Thymus (tissue), 11 donors: Measurements from ENCODE around the gene PAX7. TPM values are rescaled to one million over a fixed set of nuclear protein-coding genes. Genes with fewer than 3 reads are reported as not detected.

Experiments used
- DNase-seq, 9 donors: peaks; one replicate each; pipeline ENCODE4 v3.0.0-alpha.2; 2013; ENCODE audit warnings: low spot score in 9 of 9, low read depth in 6 of 9, missing footprints in 1 of 9
- H3K27ac ChIP-seq, 2 donors: one replicate each; pipeline ENCODE4 v1.5.1; 2013; ENCODE audit warnings: control low read depth in 1 of 2, low read depth in 1 of 2, low read length in 1 of 2, mild to moderate bottlenecking in 1 of 2, moderate library complexity in 1 of 2
- H3K27me3 ChIP-seq, 2 donors: one replicate each; pipeline ENCODE4 v1.5.1; 2013; ENCODE audit warnings: low read length in 1 of 2; ENCODE audit not compliant: control insufficient read depth in 2 of 2, insufficient read depth in 1 of 2
- H3K36me3 ChIP-seq, 2 donors: one replicate each; pipeline ENCODE4 v1.5.1; 2013; ENCODE audit warnings: low read length in 1 of 2, mild to moderate bottlenecking in 1 of 2, moderate library complexity in 1 of 2; ENCODE audit not compliant: control insufficient read depth in 2 of 2, insufficient read depth in 2 of 2
- H3K4me1 ChIP-seq, 2 donors: one replicate each; pipeline ENCODE4 v1.5.1; 2013; ENCODE audit warnings: low read length in 2 of 2; ENCODE audit not compliant: control insufficient read depth in 2 of 2, insufficient read depth in 2 of 2
- H3K4me3 ChIP-seq, 2 donors: one replicate each; pipeline ENCODE4 v1.5.1; 2013; ENCODE audit warnings: low read length in 2 of 2, control low read depth in 1 of 2, mild to moderate bottlenecking in 1 of 2
- H3K9me3 ChIP-seq, 2 donors: one replicate each; pipeline ENCODE4 v1.5.1; 2013; ENCODE audit warnings: low read length in 1 of 2, mild to moderate bottlenecking in 1 of 2; ENCODE audit not compliant: control insufficient read depth in 2 of 2, insufficient read depth in 1 of 2
- WGBS: extraction: QIAGEN DNeasy Blood & Tissue Kit; methylation state at CpG from one replicate; pipeline ENCODE4 v1.1.7; 2013; 5-methylcytosine and 5-hydroxymethylcytosine counted together
- polyA plus RNA-seq: library from polyadenylated mRNA; stranded (reverse); fragments of 200-250 nt; gene quantifications from one replicate; pipeline ENCODE4 v1.2.3, GENCODE V29; 2013
- total RNA-seq: library from RNA; stranded (reverse); fragments of 120-200 nt; gene quantifications from one replicate; pipeline ENCODE4 v1.2.4, GENCODE V29; 2013
- donor health status: healthy.

The PAX7 gene
- total and polyA plus RNA-seq, 2 donors, result 0.05 to 0.11 TPM

DNA sequence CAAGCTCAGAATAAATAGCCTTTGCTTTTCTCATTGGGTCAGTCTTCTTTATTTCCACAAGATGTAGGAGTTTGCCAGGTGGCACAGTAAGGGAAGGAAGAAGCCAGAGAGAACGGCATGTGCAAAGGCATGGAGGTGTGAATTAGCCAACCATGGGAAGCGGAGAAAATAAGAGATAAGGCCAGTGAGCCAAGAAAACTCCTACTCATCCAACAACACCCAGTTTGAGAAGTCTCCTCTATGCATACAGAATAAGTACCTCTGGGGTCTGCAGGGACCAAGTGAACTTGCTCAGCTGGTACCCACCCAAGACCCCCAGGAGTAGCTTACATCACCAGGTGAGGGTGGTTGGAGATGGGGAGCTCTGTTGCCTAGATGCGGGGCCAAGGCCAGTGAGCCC lies 162.1 kb downstream of the PAX7 start:
- no peaks in the 10 kb centered on the region for H3K36me3 ChIP-seq
- no peaks in the 10 kb centered on the region for H3K9me3 ChIP-seq
- H3K4me3 ChIP-seq, result no peak overlapping the region
- no peak for DNase-seq
- H3K4me1 ChIP-seq, result no peaks in the 10 kb centered on the region
- peaks cover 0 to 5% of the 10 kb centered on the region in 2 donors for H3K27me3 ChIP-seq
- 79% methylated on average over 3 of the region's 3 CpGs for WGBS
- H3K27ac ChIP-seq, result no peak overlapping the region

DNA sequence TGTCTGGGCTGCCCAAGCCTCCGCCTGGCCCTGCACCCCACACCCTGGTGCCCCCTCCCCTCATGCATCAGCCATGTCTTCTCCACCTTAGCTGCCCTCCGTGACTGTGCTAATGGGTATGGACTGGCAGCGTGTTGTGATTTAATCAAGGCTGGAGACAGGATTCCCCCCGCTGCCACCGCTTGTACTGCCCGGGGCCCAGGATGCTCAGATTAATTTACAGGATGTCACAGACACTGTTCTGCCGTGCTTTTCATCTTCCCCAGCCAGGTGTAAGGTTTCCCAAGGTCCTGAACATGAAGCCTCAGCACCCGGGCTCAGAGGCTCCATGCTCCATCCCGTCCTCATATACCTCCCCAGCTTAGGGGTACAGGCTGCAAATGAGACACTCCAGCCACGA lies 162.5 kb downstream of the PAX7 start:
- Histone ChIP-seq H3K4me1 (no peaks in the 10 kb centered on the region), H3K36me3 (no peaks in the 10 kb centered on the region), H3K4me3 (no peak overlapping the region), H3K9me3 (no peaks in the 10 kb centered on the region), H3K27ac (no peak overlapping the region), H3K27me3 (peaks cover 0 to 2% of the 10 kb centered on the region in 2 donors)
- 87% methylated on average over 10 of the region's 10 CpGs for WGBS
- DNase-seq, result no peak

DNA sequence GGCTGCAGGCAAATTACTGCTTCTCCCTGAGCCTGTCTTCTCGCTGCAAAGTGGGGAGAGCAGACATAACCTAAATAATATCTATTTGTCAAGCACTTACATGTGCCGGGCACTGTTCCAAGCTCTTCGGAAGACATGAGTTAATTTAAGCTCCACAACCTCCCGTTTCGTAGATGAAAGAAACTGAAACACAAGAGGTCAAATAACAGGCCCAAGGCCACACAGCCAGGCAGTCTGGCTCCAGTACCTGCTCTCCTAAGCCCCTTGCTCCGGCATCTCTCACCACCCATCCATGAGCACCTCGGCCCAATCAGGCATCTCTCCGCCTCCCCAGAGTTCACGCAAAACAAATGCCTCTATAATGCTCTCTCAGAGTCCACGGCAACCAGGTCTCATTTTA lies 163.4 kb downstream of the PAX7 start:
- H3K4me1 ChIP-seq, result no peaks in the 10 kb centered on the region
- DNase-seq, result no peak
- WGBS, result 73% methylated on average over 10 of the region's 10 CpGs
- no peaks in the 10 kb centered on the region for H3K9me3 ChIP-seq
- H3K36me3 ChIP-seq, result no peaks in the 10 kb centered on the region
- no peak overlapping the region for H3K4me3 ChIP-seq
- no peak overlapping the region for H3K27ac ChIP-seq
- peaks cover 0 to 2% of the 10 kb centered on the region in 2 donors for H3K27me3 ChIP-seq

DNA sequence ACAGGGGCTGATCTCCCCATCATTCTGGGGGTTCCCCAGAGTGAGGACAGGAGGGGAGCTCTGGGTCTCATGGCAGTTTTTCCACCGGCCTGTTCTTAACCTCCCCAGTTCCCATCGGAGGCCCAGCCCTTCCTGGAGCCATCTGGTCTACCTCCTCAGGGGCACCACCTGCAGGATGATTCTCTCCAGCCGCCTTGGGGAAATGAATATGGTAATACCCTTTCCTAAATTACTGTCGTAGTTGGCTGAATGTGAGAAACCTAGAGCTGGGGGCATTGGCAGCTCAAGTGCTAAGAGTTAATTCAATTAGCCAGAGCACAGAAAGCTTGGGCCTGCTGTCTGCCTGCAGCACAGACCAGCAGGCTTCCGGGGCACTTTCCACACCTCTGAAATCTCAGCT lies 163.9 kb downstream of the PAX7 start:
- peaks cover 0 to 2% of the 10 kb centered on the region in 2 donors for H3K27me3 ChIP-seq

DNA sequence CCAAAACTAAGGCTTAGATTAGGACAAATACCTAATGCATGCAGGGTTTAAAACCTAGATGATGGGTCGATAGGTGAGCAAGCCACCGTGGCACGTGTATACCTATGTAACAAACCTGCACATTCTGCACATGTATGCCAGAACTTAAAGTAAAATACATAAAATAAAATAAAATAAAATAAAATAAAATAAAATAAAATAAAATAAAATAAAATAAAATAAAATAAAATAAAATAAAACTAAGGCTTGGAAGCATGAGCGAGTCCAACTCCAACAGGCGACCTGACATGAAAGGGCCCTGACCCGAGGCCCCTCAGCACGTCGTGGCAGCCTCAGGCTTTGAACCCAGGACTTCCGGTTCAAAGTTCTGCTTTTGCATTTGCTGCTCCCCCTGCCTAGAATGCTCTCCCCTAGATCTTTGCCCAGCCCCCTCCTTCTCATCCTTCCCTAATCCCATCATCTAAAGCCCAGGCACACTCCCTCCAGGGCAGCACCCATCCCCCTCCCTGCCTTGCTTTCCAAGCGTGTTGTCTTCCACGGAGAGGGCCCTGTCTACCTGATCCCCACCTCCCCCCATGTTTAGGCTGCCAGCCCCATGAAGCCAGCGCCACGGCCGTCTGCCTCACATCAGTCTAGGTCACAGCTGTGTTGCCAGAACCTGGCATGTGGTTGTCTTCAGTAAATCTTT lies 164.5 kb downstream of the PAX7 start:
- DNase-seq, result no peak
- H3K27ac ChIP-seq, result no peak overlapping the region
- H3K9me3 ChIP-seq, result no peaks in the 10 kb centered on the region
- no peak overlapping the region for H3K4me3 ChIP-seq
- WGBS, result 58% methylated on average over 14 of the region's 14 CpGs
- H3K4me1 ChIP-seq, result no peaks in the 10 kb centered on the region
- H3K27me3 ChIP-seq, result peaks cover 0 to 2% of the 10 kb centered on the region in 2 donors
- H3K36me3 ChIP-seq, result no peaks in the 10 kb centered on the region

More for the DNA sequence above, 163.9 kb downstream of the PAX7 start:
- Histone ChIP-seq H3K9me3 (no peaks in the 10 kb centered on the region), H3K36me3 (no peaks in the 10 kb centered on the region), H3K4me3 (no peak overlapping the region), H3K4me1 (no peaks in the 10 kb centered on the region), H3K27ac (no peak overlapping the region)
- peak in 2 of 9 donors; percentile 2 to 5 for DNase-seq
- 27% methylated on average over 5 of the region's 5 CpGs for WGBS

DNA sequence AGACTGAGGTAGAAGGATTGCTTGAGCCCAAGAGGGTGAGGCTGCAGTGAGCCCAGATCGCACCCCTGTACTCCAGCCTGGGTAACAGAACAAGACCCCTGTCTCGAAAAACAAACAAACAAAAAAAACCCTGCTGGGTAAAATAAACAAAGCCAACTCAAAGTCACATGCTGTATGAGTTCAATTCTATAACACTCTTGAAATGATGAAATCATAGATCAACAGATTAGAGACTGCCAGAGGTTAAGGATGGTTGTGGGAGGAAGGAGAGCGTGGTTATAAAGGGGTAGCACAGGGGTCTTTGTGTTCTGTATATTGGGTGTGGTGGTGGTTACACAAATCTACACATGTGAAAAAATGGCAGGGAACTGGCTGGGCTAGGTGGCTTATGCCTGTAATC lies 166.3 kb downstream of the PAX7 start:
- no peak overlapping the region for H3K27ac ChIP-seq
- no peak overlapping the region for H3K4me3 ChIP-seq
- no peaks in the 10 kb centered on the region for H3K4me1 ChIP-seq
- WGBS, result 83% methylated on average over 3 of the region's 3 CpGs
- no peaks in the 10 kb centered on the region for H3K36me3 ChIP-seq
- no peaks in the 10 kb centered on the region for H3K9me3 ChIP-seq
- DNase-seq, result no peak
- H3K27me3 ChIP-seq, result peaks cover 0 to 2% of the 10 kb centered on the region in 2 donors

Other genes starting within 250 kb of the PAX7 start
- gene KLHDC7A, start 149.9 kb upstream of the PAX7 start, total RNA-seq, result 0.14 TPM
- gene KLHDC7A, start 149.9 kb upstream of the PAX7 start, polyA plus RNA-seq, result 0.05 TPM
- gene TAS1R2, start 228.8 kb downstream of the PAX7 start, total RNA-seq, result not detected
- gene TAS1R2, start 228.8 kb downstream of the PAX7 start, polyA plus RNA-seq, result 0.02 TPM